MM.1S (cell line): Measurements from ENCODE around the gene SAFB2.

ENCODE experiments used
- EZH2phosphoT487 ChIP-seq: fragments of 300-600 bp; sonication (generic); IDR thresholded peaks from 2 replicates; pipeline ENCODE4 v1.6.1; 2018; ENCODE audit warnings: antibody characterized with exemption, low read length
- TF ChIP-seq, protein P1 (sequence below): fragments of 300-600 bp; sonication (generic); IDR thresholded peaks from 2 replicates; pipeline ENCODE4 v1.5.1; 2016; ENCODE audit warnings: antibody characterized with exemption, low read length, mixed read lengths

DNA sequence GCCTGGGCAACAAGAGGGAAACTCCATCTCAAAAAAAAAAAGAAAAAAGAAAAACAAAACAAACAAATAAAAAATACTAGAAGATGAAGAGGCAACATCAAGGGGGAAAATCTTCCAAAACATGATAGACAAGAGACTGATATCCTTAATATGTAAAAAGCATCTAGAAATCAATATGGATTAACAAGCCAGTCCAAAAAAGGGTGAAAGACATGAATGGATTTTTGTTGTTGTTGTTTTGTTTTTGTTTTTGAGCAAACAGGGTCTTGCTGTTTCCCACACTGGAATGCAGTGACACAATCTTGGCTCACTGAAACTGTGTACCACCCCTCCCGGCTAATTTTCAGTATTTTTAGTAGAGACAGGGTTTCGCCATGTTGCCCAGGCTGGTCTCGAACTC is 50.8 kb downstream of the SAFB2 start:
- TF ChIP-seq, protein P1, sequence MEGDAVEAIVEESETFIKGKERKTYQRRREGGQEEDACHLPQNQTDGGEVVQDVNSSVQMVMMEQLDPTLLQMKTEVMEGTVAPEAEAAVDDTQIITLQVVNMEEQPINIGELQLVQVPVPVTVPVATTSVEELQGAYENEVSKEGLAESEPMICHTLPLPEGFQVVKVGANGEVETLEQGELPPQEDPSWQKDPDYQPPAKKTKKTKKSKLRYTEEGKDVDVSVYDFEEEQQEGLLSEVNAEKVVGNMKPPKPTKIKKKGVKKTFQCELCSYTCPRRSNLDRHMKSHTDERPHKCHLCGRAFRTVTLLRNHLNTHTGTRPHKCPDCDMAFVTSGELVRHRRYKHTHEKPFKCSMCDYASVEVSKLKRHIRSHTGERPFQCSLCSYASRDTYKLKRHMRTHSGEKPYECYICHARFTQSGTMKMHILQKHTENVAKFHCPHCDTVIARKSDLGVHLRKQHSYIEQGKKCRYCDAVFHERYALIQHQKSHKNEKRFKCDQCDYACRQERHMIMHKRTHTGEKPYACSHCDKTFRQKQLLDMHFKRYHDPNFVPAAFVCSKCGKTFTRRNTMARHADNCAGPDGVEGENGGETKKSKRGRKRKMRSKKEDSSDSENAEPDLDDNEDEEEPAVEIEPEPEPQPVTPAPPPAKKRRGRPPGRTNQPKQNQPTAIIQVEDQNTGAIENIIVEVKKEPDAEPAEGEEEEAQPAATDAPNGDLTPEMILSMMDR, result no peak
- no peak for TF ChIP-seq EZH2phosphoT487
